GM12878 (cell line): ENCODE data around the gene UBE2Z. TPM values are rescaled to one million over a fixed set of nuclear protein-coding genes. Genes with fewer than 3 reads are reported as not detected.

ENCODE experiments used
- ATAC-seq: fragments of 200-7000 bp; cut with Tn5 transposase; 3 replicates; pipeline ENCODE4 v1.9.1; 2020; ENCODE audit warnings: mild to moderate bottlenecking, moderate library complexity
- BruUV-seq: library from RNA; stranded (reverse); fragments of 400-500 nt; replicated peaks from 2 replicates; lab custom pipeline; 2021; lab: Mats Ljungman, UMichigan
- CTCF ChIA-PET: fragments of 300-600 bp; sonication (Branson Sonifier 250); formaldehyde crosslinking; extraction: SDS; loops from one replicate; lab custom pipeline; 2021; ENCODE audit warnings: inconsistent platforms; lab: Yijun Ruan, JAX
- POLR2A ChIA-PET: fragments of 350-600 bp; formaldehyde crosslinking; extraction: SDS; loops from one replicate; lab custom pipeline; 2021; ENCODE audit warnings: inconsistent platforms; lab: Charles Lee
- RAD21 ChIA-PET: fragments of 300-600 bp; sonication (Branson Sonifier 250); formaldehyde crosslinking; loops from one replicate; lab custom pipeline; 2023; ENCODE audit warnings: antibody characterized with exemption; ENCODE audit not compliant: unreplicated experiment; lab: Charles Lee
- SMC1A ChIA-PET: fragments of 300-600 bp; sonication (Branson Sonifier 250); formaldehyde crosslinking; loops from one replicate; lab custom pipeline; 2023; ENCODE audit not compliant: unreplicated experiment, uncharacterized antibody; lab: Charles Lee
- DNase-seq: peaks from one replicate; pipeline ENCODE4 v3.0.0-alpha.2; 2011; ENCODE audit warnings: low read depth, low spot score
- FAIRE-seq: peaks from 3 replicates; lab custom pipeline; 2011; peaks lifted over from hg19 to GRCh38; lab: Jason Lieb, UNC
- H2AFZ ChIP-seq: 2 replicates; pipeline ENCODE4 v1.6.0; 2011; ENCODE audit warnings: low read depth, low read length, control low read depth; ENCODE audit not compliant: control insufficient read depth
- H3K27ac ChIP-seq: 2 replicates; pipeline ENCODE4 v1.5.1; 2011; ENCODE audit warnings: control low read depth; ENCODE audit not compliant: control insufficient read depth, insufficient read depth
- H3K27me3 ChIP-seq, 2 experiments: replicated peaks in 1 of 2; 2 replicates each; pipeline versions ENCODE4 v1.6.0 to v1.6.1; 2011; ENCODE audit warnings: low read length in 1 of 2; ENCODE audit not compliant: control insufficient read depth in 2 of 2, insufficient read depth in 2 of 2
- H3K36me3 ChIP-seq, 2 experiments: 2 replicates each; pipeline ENCODE4 v1.5.1; 2011; ENCODE audit warnings: low read length in 1 of 2; ENCODE audit not compliant: control insufficient read depth in 2 of 2, insufficient read depth in 2 of 2
- H3K4me1 ChIP-seq: 2 replicates; pipeline ENCODE4 v1.6.1; 2011; ENCODE audit warnings: mild to moderate bottlenecking, low read length, moderate library complexity, mixed read lengths; ENCODE audit not compliant: control insufficient read depth, insufficient read depth
- H3K4me2 ChIP-seq: 2 replicates; pipeline ENCODE4 v1.6.0; 2011; ENCODE audit warnings: control low read depth; ENCODE audit not compliant: control insufficient read depth, insufficient read depth
- H3K4me3 ChIP-seq: fragments of 200-600 bp; sonication (generic); 2 replicates; pipeline ENCODE4 v1.5.1; 2016
- H3K79me2 ChIP-seq: 2 replicates; pipeline ENCODE4 v1.6.0; 2011; ENCODE audit warnings: low read length; ENCODE audit not compliant: control insufficient read depth, insufficient read depth
- H3K9ac ChIP-seq: 2 replicates; pipeline ENCODE4 v1.8.0; 2011; ENCODE audit warnings: low read length, control low read depth, mixed read lengths; ENCODE audit not compliant: control insufficient read depth, insufficient read depth
- H3K9me3 ChIP-seq: replicated peaks from 3 replicates; pipeline ENCODE4 v1.5.1; 2011; ENCODE audit warnings: mild to moderate bottlenecking, low read length; ENCODE audit not compliant: control insufficient read depth, insufficient read depth
- H4K20me1 ChIP-seq: 2 replicates; pipeline ENCODE4 v1.6.0; 2011; ENCODE audit not compliant: control insufficient read depth, insufficient read depth
- ASH2L ChIP-seq: fragments of 300-600, 200-600 bp; sonication (generic); IDR thresholded peaks from 2 replicates; pipeline ENCODE4 v1.6.1; 2017; ENCODE audit warnings: low read depth, mild to moderate bottlenecking, borderline replicate concordance
- BHLHE40 ChIP-seq, 2 experiments: fragments of 450-650 bp in 1 of 2; IDR thresholded peaks; 2 replicates each; pipeline ENCODE4 v1.6.1; 2011 to 2017; ENCODE audit warnings: low read depth in 2 of 2, borderline replicate concordance in 1 of 2, improper control_type of control experiment in 1 of 2, low read length in 1 of 2, mild to moderate bottlenecking in 1 of 2
- ESRRA ChIP-seq: IDR thresholded peaks from 2 replicates; pipeline ENCODE4 v1.6.1; 2012; ENCODE audit warnings: mild to moderate bottlenecking, low read length, improper control_type of control experiment
- RELA ChIP-seq: fragments of 450-650 bp; IDR thresholded peaks from 2 replicates; pipeline ENCODE4 v1.8.0; 2014; ENCODE audit warnings: borderline replicate concordance; ENCODE audit not compliant: partially characterized antibody
- SRF ChIP-seq, 2 experiments: IDR thresholded peaks; 2 replicates each; pipeline ENCODE4 v1.6.1; 2011; ENCODE audit warnings: low read depth in 2 of 2, low read length in 2 of 2, mild to moderate bottlenecking in 1 of 2, moderate library complexity in 1 of 2
- STAT1 ChIP-seq: fragments of 450-650 bp; conservative IDR thresholded peaks from 2 replicates; pipeline ENCODE4 v1.6.1; 2014; ENCODE audit warnings: antibody characterized with exemption, mild to moderate bottlenecking
- TBL1XR1 ChIP-seq: IDR thresholded peaks from 2 replicates; pipeline ENCODE4 v1.6.1; 2012; ENCODE audit warnings: low read depth, low read length, improper control_type of control experiment
- WGBS: methylation state at CpG from one replicate; pipeline ENCODE4 v1.1.6; 2016; ENCODE audit warnings: low lambda C conversion rate; ENCODE audit not compliant: insufficient replicate concordance, insufficient coverage; ENCODE audit errors: missing lambda C conversion rate; 5-methylcytosine and 5-hydroxymethylcytosine counted together
- in situ Hi-C: fragments of 300-500 bp; cut with MboI; formaldehyde crosslinking; loops from 9 replicates; pipeline ENCODE4 v1.14.3; 2018; ENCODE audit warnings: mixed read lengths
- intact Hi-C: fragments of 100-400 bp; cut with micrococcal nuclease; formaldehyde crosslinking; loops from one replicate; pipeline ENCODE4 v1.14.2; 2022; ENCODE audit not compliant: unreplicated experiment
- polyA plus RNA-seq, 11 experiments: library from polyadenylated mRNA; depleted of rRNA in 4 of 11; unstranded in 6 of 11; stranded (reverse) in 5 of 11; fragments of >200 nt; fragmentation: Nextera tagmentation in 4 of 11; fragmentation: Illumina TruSeq in 1 of 11; extraction: Ambion mirVana in 4 of 11; extraction: Trizol in 1 of 11; gene quantifications; 1 replicate in 1 of 11; 2 replicates in 10 of 11; pipeline versions ENCODE4 v1.2.1 to v1.2.3, GENCODE V29; 2011 to 2016; ENCODE audit warnings: inconsistent platforms in 2 of 11, missing spikeins in 2 of 11, low read depth in 1 of 11
- total RNA-seq, 4 experiments: library from RNA; depleted of rRNA in 3 of 4; stranded (reverse); fragments of >200 nt in 3 of 4; fragmentation: Illumina TruSeq in 1 of 4; extraction: Trizol in 1 of 4; gene quantifications; 2 replicates each; pipeline versions ENCODE4 v1.2.1 to v1.2.3, GENCODE V29; 2013 to 2021
- TF ChIP-seq, protein P1 (sequence below): fragments of 450-650 bp; IDR thresholded peaks from 2 replicates; pipeline ENCODE4 v1.6.1; 2018; ENCODE audit warnings: mild to moderate bottlenecking, low read depth, moderate library complexity; ENCODE audit not compliant: partially characterized antibody
- TF ChIP-seq, protein P2 (sequence below): IDR thresholded peaks from 2 replicates; pipeline ENCODE4 v1.6.1; 2011; ENCODE audit warnings: low read depth, mild to moderate bottlenecking, low read length, moderate library complexity, borderline replicate concordance; ENCODE audit errors: extremely low read depth

UBE2Z gene
- total and polyA plus RNA-seq, 10 of the 15 experiments (the other 5 are each of a cell fraction or from before 2014, with no cell fraction given) = 23.1 to 191 (median 57.4) TPM

DNA sequence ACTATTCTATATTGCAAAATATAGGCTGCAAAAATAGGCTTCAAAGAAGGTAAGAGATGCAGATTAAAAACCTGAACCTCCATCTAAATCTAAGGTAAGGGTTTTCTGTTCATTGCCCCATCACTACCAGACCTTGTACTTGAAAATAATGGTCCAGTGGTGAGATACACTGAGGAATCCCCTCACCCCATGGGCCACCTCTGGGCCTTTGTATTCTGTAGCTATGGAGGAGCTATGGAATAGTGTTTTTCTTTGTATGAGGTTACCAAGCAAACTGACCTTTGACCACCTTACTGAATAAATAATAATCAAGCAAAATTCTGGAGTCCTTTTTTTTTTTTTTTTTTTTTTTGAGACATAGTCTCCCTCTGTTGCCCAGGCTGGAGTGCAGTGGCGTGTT, 4.8 kb upstream of the UBE2Z start:
- Histone ChIP-seq H3K4me2 (no peak overlapping the region), H3K9me3 (no peaks in the 10 kb centered on the region), H3K4me1 (no peaks in the 10 kb centered on the region), H3K79me2 (peaks cover 8% of the 10 kb centered on the region), H3K27ac (no peak overlapping the region), H4K20me1 (no peaks in the 10 kb centered on the region), H3K36me3 (0 out of 4 replicates have a peak, but pooled peaks cover 0 to 1% of the 10 kb centered on the region in 2 experiments), H3K9ac (no peak overlapping the region), H3K4me3 (no peak overlapping the region), H2AFZ (no peak overlapping the region), H3K27me3 (no peaks in the 10 kb centered on the region)
- ChIA-PET RAD21 (no interaction called here), SMC1A (interaction anchor here (0.6 to 1.7 kb wide), 3 partner anchors 11 to 62 kb away, joined by 3 to 5 read pairs (median 4); partner anchors contain the start of gene ATP5MC1), CTCF (interaction anchor here (0.8 to 1.4 kb wide), 2 partner anchors 9 to 91 kb away, joined by 3 to 4 read pairs; no protein-coding TSS in a partner anchor), POLR2A (interaction anchor here (0.6 to 1.5 kb wide), 4 partner anchors 9 to 1144 kb away, joined by 3 to 5 read pairs (median 4); no protein-coding TSS in a partner anchor)
- no TSS peak for BruUV-seq
- intact Hi-C loops = no loop called here
- 100% methylated on average over 1 of the region's 1 CpG for WGBS
- in situ Hi-C loops = no loop called here
- no peak for FAIRE-seq
- no peak for DNase-seq
- TF ChIP-seq ASH2L (no peak), RELA (no peak), BHLHE40 (IDR thresholded peaks at IDR 0.05; ENCODE audit: borderline replicate concordance in 1 of 2, low read depth in 2 of 2, low read length in 1 of 2) (no peak), ESRRA (no peak), TBL1XR1 (no peak), STAT1 (no peak), SRF (IDR thresholded peaks at IDR 0.05; ENCODE audit: low read depth in 2 of 2, low read length in 2 of 2) (no peak)
- TF ChIP-seq, protein P1, sequence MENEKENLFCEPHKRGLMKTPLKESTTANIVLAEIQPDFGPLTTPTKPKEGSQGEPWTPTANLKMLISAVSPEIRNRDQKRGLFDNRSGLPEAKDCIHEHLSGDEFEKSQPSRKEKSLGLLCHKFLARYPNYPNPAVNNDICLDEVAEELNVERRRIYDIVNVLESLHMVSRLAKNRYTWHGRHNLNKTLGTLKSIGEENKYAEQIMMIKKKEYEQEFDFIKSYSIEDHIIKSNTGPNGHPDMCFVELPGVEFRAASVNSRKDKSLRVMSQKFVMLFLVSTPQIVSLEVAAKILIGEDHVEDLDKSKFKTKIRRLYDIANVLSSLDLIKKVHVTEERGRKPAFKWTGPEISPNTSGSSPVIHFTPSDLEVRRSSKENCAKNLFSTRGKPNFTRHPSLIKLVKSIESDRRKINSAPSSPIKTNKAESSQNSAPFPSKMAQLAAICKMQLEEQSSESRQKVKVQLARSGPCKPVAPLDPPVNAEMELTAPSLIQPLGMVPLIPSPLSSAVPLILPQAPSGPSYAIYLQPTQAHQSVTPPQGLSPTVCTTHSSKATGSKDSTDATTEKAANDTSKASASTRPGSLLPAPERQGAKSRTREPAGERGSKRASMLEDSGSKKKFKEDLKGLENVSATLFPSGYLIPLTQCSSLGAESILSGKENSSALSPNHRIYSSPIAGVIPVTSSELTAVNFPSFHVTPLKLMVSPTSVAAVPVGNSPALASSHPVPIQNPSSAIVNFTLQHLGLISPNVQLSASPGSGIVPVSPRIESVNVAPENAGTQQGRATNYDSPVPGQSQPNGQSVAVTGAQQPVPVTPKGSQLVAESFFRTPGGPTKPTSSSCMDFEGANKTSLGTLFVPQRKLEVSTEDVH = no peak
- TF ChIP-seq, protein P2, sequence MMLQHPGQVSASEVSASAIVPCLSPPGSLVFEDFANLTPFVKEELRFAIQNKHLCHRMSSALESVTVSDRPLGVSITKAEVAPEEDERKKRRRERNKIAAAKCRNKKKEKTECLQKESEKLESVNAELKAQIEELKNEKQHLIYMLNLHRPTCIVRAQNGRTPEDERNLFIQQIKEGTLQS = no peak
- no peak for ATAC-seq
